CD4-positive, alpha-beta T cell treated with Interleukin-15 for 4 hours (primary cell): ENCODE results near the gene CFAP57.
"Not testable (repeated sequence)": the region's sequence is repeated elsewhere in the genome, so short reads cannot be mapped to it uniquely, and the experiment has no call there.

ENCODE experiments used
- DNase-seq: peaks from one replicate; pipeline ENCODE4 v3.0.0-alpha.2; 2020; ENCODE audit warnings: low spot score

CFAP57 gene

GRCh38 chr1:43171876-43172526 lies at the start of gene CFAP57, which contains the start of gene EBNA1BP2:
CFAP57 (plus strand) TSS chr1:43172330; CDS start chr1:43172754, 424 bp downstream.
EBNA1BP2 (minus strand) TSS chr1:43172290; CDS start chr1:43172118, 172 bp downstream.
- peak; percentile 94 for DNase-seq

DNA sequence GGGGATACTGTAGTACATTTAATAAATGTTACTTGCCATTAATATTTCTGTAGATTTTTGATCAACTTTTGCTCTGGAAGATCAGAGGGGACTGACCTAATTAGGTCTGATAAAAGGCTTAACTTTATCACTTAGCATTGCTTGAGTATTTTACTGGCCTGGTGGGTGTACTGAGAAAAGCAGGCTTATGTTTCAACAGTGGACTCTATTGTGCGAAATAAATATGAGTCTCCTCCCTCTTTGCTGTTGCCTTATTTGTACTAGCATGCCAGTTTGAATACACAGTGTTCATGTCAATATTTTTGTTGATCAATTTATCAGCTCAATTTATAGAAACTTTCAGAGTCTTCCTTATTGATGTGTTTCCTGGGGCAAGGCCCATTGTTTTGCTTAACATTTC lies 49.1 kb upstream of the CFAP57 start:
- no peak for DNase-seq

DNA sequence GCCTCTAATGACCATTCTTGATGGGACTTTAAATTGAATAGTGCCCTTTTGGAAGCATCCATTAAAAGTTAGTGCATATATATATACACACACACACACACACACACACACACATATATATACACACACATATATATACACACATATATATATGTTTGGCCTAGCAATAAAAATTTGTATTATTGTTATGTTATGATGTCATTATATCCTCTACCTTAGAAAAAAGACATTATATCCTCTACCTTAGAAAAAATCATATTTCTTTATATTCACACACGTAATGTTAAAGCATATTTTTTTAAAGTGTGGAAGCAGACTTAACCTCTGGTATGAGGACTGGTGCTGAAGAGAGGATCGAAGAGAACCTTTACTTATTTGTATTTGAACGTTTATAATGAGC lies 43.3 kb upstream of the CFAP57 start:
- DNase-seq = no peak

GRCh38 chr1:43129426-43129825 lies 42.7 kb upstream of the CFAP57 start:
- no peak for DNase-seq

- no peak for DNase-seq
These were observed 38.1 kb upstream of the CFAP57 start for GRCh38 chr1:43134068-43134467.

DNA sequence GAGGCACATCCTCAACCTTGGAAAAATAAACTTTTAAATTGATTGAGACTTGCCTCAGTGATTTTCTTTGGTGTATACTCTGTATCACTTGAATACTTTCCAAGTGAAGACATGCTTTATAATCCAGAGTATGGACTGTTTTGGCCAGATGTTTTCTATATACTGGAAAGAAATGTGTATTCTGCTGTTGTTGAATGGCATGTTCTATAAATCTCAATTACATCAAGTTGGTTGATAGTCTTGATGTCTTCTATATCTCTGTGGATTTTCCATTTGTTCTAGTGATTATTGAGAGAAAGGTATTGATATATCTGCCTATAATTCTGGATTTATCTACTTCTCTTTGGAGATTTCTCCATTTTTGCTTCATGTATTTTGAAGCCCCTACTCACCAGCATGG lies 37.5 kb upstream of the CFAP57 start:
- DNase-seq = no peak

DNA sequence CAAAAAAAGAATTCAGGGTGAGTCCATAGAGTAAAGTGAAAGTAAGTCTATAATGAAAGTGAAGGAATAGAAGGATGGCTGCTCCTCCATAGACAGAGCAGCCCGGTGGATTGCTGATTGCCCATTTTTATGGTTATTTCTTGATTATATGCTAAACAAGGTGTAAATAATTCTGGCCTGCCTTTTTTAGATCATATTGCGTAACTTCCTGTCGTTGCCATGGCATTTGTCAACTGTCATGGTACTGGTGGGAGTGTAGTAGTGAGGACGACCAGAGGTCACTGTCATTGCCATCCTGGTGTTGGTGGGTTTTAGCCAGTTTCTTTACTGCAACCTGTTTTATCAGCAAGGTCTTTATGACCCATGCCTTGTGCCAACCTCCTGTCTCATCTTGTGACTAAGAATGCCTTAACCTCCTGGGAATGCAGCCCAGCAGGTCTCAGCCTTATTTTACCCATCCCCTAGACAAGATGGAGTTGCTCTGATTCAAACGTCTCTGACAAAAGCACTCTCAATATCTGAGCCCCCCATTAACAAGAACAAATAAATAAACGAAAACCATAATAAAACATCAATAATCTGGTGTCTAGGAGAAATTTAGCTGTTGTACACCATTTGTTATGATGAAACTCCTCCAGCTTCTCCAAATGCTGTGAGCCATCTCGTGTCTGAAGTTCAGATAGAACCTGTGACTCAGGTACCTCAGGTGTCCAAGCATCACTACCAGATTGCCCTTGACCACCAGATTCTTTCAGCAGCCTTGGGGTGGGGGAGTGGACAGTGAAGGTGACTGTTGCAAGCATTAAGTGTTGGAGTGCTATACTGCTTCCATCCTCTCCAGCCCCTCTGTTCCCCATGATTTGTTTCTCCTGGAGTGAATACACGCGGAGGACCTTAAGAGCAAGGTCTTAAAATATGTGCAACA lies 36.0 kb upstream of the CFAP57 start:
- no peak for DNase-seq

DNA sequence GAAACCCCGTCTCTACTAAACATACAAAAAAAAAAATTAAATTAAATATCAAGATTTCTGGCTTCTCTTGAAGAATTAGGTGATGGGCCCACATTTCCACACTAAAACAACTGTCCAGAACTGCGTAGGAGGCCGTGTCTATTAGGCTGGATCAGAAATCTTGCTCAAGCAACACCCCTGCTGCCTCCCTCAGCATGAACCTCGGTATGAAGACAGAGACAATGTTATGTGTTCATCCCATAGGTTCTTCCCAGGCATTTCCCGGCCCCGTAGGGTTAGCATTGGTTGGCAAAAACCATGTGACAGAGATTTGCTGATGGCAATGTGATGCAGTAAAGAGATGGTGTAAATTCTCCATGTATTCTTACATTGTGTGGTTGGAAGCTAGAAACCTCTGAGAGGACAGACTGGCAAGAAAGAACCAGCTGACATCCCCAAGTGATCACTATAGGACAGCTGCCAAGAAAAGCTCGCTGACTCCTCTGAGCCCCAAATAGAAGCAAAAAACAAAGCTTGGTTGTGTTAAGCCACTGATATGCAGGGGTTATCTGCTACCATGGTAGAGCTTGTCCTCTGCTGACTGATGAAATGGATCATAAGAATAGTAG lies 34.6 kb upstream of the CFAP57 start:
- no peak for DNase-seq

DNA sequence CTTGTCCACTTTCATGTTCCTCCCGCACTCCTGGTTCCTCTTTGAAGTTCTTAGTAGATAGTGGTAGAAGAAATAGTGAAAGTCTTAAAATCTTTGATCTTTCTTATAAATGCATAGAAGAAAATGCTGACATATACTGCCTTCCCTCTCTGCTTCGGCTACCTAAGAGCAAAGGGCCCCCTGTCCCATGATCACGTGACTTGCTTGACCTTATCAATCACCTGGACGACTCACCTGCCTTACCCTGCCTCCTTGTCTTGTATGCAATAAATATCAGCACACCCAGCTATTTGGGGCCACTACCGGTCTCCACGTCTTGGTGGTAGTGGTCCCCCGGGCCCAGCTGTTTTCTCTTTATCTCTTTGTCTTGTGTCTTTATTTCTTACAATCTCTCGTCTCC lies 32.8 kb upstream of the CFAP57 start:
- not testable (repeated sequence) for DNase-seq

GRCh38 chr1:43140010-43140409 lies 32.1 kb upstream of the CFAP57 start:
- DNase-seq = no peak

DNA sequence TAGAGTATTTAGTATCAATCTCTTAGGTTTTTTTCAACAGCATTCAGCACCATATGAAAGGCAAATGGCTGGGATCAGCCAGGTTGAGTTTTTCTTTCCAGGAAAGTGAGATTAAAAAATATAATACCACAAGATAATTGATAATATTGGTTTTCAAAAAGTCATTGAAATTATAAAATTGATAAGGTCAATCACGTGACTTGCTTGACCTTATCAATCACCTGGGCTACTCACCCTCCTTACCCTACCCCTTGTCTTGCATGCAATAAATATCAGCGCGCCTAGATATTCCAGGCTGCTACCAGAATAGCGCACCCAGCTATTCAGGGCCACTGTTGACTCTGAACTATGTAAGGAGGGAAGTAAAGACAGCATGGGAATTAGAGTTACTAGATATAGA lies 31.5 kb upstream of the CFAP57 start:
- no peak for DNase-seq

DNA sequence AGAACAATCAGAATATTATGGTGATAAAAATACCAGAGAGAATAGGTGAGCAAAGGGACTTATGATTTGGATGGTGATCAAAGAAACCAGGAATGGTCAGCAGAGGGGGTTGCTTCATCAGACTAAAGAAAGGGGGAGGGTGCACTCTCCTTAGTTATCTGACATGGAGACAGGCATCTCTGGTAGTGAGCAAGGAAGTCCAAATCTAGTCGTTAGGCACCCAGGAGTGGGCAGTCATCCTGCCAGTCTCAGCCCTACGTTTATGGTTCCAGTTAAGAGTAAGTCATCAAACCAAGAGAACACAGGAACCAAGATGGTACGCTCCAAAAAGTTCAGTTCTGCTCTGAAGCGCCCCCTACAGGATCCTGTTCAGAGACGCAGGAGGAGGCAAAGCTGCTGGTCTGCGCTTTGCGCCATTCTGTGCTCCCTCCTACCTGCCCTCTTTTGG lies 28.7 kb upstream of the CFAP57 start:
- no peak for DNase-seq

GRCh38 chr1:43144237-43144636 lies 27.9 kb upstream of the CFAP57 start:
- DNase-seq = no peak

DNA sequence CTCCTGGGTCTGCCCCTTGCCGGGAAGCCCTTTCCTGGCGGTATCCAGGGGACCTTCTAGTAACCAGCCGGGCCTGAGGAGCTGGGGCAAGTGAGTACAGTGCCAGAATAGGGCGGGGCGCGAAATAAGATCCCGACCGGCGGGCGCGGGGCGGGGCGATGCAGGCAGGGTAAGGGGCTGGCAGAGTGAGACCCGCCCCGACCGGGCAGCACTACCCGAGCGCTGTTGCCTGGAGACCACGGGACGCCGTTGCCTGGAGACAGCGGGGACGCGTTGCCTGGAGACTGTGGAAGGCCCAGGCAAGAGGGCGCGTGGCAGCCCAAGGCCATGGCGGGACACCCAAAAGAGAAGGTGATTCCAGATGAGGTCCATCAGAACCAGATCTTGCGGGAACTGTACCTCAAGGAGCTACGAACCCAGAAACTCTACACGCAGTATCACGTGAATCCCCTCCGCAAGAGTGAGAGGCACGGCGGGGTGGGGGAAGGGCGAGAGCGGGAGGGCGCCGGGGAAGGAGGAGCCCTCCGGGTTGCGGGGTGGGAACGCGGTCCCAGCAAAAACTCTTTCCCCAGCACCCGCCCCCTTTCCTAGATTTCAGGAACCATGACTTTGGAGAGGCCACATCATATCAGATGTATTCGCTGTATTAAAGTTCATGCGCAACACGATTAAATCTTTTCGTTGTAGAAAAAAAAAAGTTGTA lies 24.4 kb upstream of the CFAP57 start:
- DNase-seq = no peak

GRCh38 chr1:43149889-43150288 lies 22.2 kb upstream of the CFAP57 start:
- DNase-seq = no peak

GRCh38 chr1:43152866-43153265 lies 19.3 kb upstream of the CFAP57 start:
- no peak for DNase-seq

- DNase-seq = no peak
These were observed 18.7 kb upstream of the CFAP57 start for GRCh38 chr1:43153443-43153842.

DNA sequence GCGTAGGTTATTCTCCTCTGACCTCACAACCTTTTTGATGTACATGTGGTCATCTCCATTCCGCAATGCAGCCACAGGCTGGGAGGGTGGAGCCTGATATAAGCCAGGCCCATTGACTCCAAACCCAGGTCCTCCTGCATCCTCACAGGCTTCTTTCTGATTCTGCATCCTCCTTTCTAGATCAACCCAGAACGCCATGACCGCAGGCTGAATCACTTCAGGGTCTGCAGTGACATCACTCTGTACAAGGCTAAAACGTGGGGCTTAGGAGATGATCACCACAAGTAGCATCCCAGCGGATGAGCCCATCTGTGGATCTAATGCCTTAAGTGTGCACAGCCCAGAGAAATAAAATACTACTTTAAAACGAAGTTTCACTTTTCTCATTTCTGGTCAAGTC lies 16.1 kb upstream of the CFAP57 start:
- DNase-seq = no peak

GRCh38 chr1:43165162-43165561 lies 7.0 kb upstream of the CFAP57 start:
- DNase-seq = no peak

DNA sequence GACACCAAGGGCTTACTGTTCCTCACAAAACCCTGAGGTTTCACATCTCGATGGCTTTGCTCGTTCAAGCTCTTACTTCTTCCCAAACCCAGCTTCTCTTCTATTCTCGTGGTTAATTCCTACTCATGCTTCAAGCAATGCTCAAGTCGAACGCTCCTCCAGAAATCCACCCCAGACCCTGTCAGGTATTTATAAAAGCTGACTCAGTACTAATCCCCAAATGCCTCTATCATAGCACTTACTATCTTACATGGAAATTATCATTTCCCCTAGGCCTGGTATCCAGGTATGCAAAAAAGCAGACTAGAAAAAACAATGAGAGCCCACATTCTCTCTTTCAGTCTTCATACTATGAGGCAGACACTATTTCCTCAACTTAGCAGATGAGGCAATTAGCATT lies 6.4 kb upstream of the CFAP57 start:
- no peak for DNase-seq

GRCh38 chr1:43171312-43171875 lies 736 bp upstream of the CFAP57 start:
- DNase-seq = no peak

DNA sequence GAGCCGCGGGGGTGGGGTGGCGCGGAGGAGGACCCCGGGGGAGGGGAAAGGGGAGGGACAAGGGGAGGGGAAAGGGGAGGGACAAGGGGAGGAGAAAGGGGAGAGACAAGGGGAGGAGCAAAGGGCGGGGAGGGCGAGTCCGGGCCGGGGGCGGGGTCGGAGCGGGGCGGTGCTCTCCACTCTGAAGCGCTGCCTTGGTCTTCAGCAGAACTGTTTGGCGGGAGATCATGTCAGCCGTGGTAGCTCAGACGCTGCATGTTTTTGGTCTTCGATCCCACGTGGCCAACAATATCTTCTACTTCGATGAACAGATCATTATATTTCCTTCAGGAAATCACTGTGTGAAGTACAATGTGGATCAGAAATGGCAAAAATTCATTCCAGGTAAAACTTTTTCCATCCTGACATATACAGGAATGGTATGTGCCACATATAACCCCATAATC lies 420 bp downstream of the CFAP57 start:
- peak; percentile 88 for DNase-seq
